Skeletal muscle satellite cell (primary cell): ENCODE measurements around the gene C2CD3.

Source experiments
- H3K27me3 ChIP-seq: 2 replicates; pipeline ENCODE4 v1.7.0; 2013; ENCODE audit warnings: low read length; ENCODE audit not compliant: control insufficient read depth, insufficient read depth
- H3K36me3 ChIP-seq: 2 replicates; pipeline ENCODE4 v1.7.0; 2013; ENCODE audit warnings: mild to moderate bottlenecking, control low read depth, low read length; ENCODE audit not compliant: insufficient read depth
- H3K4me1 ChIP-seq: 2 replicates; pipeline ENCODE4 v1.7.0; 2013; ENCODE audit warnings: low read length; ENCODE audit not compliant: control insufficient read depth, insufficient read depth
- H3K4me2 ChIP-seq: 2 replicates; pipeline ENCODE4 v1.7.0; 2013; ENCODE audit warnings: mild to moderate bottlenecking, low read length
- H3K4me3 ChIP-seq: 2 replicates; pipeline ENCODE4 v1.7.0; 2013; ENCODE audit warnings: low read length
- H3K9ac ChIP-seq: 2 replicates; pipeline ENCODE4 v1.7.0; 2013; ENCODE audit warnings: mild to moderate bottlenecking, low read depth, low read length, moderate library complexity
- H3K9me3 ChIP-seq: replicated peaks from 2 replicates; pipeline ENCODE4 v1.7.0; 2013; ENCODE audit warnings: mild to moderate bottlenecking, control low read depth, low read length

Gene C2CD3

GRCh38 chr11:74022546-74022945 lies 148.3 kb downstream of the C2CD3 start:
- H3K4me3 ChIP-seq: no peak overlapping the region
- no peaks in the 10 kb centered on the region for H3K27me3 ChIP-seq
- H3K36me3 ChIP-seq: no peaks in the 10 kb centered on the region
- H3K4me2 ChIP-seq: no peak overlapping the region
- H3K9me3 ChIP-seq: no peaks in the 10 kb centered on the region
- H3K4me1 ChIP-seq: peaks cover 53% of the 10 kb centered on the region
- H3K9ac ChIP-seq: no peak overlapping the region

GRCh38 chr11:74021998-74022397 lies 148.8 kb downstream of the C2CD3 start:
- Histone ChIP-seq H3K4me1 (peaks cover 50% of the 10 kb centered on the region), H3K27me3 (no peaks in the 10 kb centered on the region), H3K9ac (no peak overlapping the region), H3K4me3 (no peak overlapping the region), H3K4me2 (no peak overlapping the region), H3K9me3 (no peaks in the 10 kb centered on the region), H3K36me3 (no peaks in the 10 kb centered on the region)

GRCh38 chr11:74020539-74020938 lies 150.3 kb downstream of the C2CD3 start:
- Histone ChIP-seq H3K4me1 (peaks cover 36% of the 10 kb centered on the region), H3K9ac (no peak overlapping the region), H3K36me3 (peaks cover 6% of the 10 kb centered on the region), H3K4me2 (no peak overlapping the region), H3K27me3 (no peaks in the 10 kb centered on the region), H3K9me3 (no peaks in the 10 kb centered on the region), H3K4me3 (no peak overlapping the region)

- H3K4me1 ChIP-seq: peaks cover 30% of the 10 kb centered on the region
- H3K27me3 ChIP-seq: no peaks in the 10 kb centered on the region
- H3K36me3 ChIP-seq: peaks cover 6% of the 10 kb centered on the region
- no peak overlapping the region for H3K4me2 ChIP-seq
- H3K9me3 ChIP-seq: no peaks in the 10 kb centered on the region
- H3K9ac ChIP-seq: no peak overlapping the region
- no peak overlapping the region for H3K4me3 ChIP-seq
Measured at GRCh38 chr11:74019860-74020259, 150.9 kb downstream of the C2CD3 start.

GRCh38 chr11:74019104-74019738 lies 151.6 kb downstream of the C2CD3 start:
- H3K4me2 ChIP-seq: no peak overlapping the region
- H3K4me1 ChIP-seq: peaks cover 26% of the 10 kb centered on the region
- no peak overlapping the region for H3K9ac ChIP-seq
- peaks cover 6% of the 10 kb centered on the region for H3K36me3 ChIP-seq
- no peak overlapping the region for H3K4me3 ChIP-seq
- no peaks in the 10 kb centered on the region for H3K9me3 ChIP-seq
- no peaks in the 10 kb centered on the region for H3K27me3 ChIP-seq

- Histone ChIP-seq H3K4me1 (peaks cover 26% of the 10 kb centered on the region), H3K4me2 (peak overlapping the region; percentile 38), H3K36me3 (peaks cover 6% of the 10 kb centered on the region), H3K27me3 (no peaks in the 10 kb centered on the region), H3K9me3 (no peaks in the 10 kb centered on the region), H3K9ac (no peak overlapping the region), H3K4me3 (no peak overlapping the region)
Measured at GRCh38 chr11:74018331-74019005, 152.3 kb downstream of the C2CD3 start.

- Histone ChIP-seq H3K36me3 (peaks cover 6% of the 10 kb centered on the region), H3K4me1 (peaks cover 26% of the 10 kb centered on the region), H3K27me3 (no peaks in the 10 kb centered on the region), H3K4me3 (no peak overlapping the region), H3K9ac (no peak overlapping the region), H3K9me3 (no peaks in the 10 kb centered on the region), H3K4me2 (no peak overlapping the region)
Measured at GRCh38 chr11:74017631-74018030, 153.2 kb downstream of the C2CD3 start.

GRCh38 chr11:74015919-74016684 lies 154.7 kb downstream of the C2CD3 start:
- Histone ChIP-seq H3K9me3 (no peaks in the 10 kb centered on the region), H3K4me3 (no peak overlapping the region), H3K4me2 (no peak overlapping the region), H3K4me1 (peaks cover 26% of the 10 kb centered on the region), H3K27me3 (no peaks in the 10 kb centered on the region), H3K9ac (no peak overlapping the region), H3K36me3 (peaks cover 6% of the 10 kb centered on the region)

- H3K36me3 ChIP-seq: peaks cover 6% of the 10 kb centered on the region
- peaks cover 20% of the 10 kb centered on the region for H3K4me1 ChIP-seq
- H3K9ac ChIP-seq: no peak overlapping the region
- H3K4me3 ChIP-seq: no peak overlapping the region
- H3K4me2 ChIP-seq: no peak overlapping the region
- H3K27me3 ChIP-seq: no peaks in the 10 kb centered on the region
- H3K9me3 ChIP-seq: no peaks in the 10 kb centered on the region
Measured at GRCh38 chr11:74014880-74015279, 155.9 kb downstream of the C2CD3 start.

- H3K9ac ChIP-seq: no peak overlapping the region
- no peaks in the 10 kb centered on the region for H3K9me3 ChIP-seq
- H3K27me3 ChIP-seq: no peaks in the 10 kb centered on the region
- H3K4me1 ChIP-seq: peaks cover 3% of the 10 kb centered on the region
- H3K36me3 ChIP-seq: peaks cover 6% of the 10 kb centered on the region
- no peak overlapping the region for H3K4me3 ChIP-seq
- no peak overlapping the region for H3K4me2 ChIP-seq
Measured at GRCh38 chr11:74013141-74013540, 157.7 kb downstream of the C2CD3 start.

GRCh38 chr11:74012074-74012809 lies 158.6 kb downstream of the C2CD3 start:
- no peaks in the 10 kb centered on the region for H3K27me3 ChIP-seq
- H3K4me2 ChIP-seq: no peak overlapping the region
- no peaks in the 10 kb centered on the region for H3K9me3 ChIP-seq
- no peaks in the 10 kb centered on the region for H3K4me1 ChIP-seq
- no peak overlapping the region for H3K9ac ChIP-seq
- H3K4me3 ChIP-seq: no peak overlapping the region
- H3K36me3 ChIP-seq: peaks cover 6% of the 10 kb centered on the region
